Neural progenitor cell (in vitro differentiated cells): ENCODE data around the gene DNAAF5. TPM values are rescaled to one million over a fixed set of nuclear protein-coding genes. Genes with fewer than 3 reads are reported as not detected.

Experiments used
- DNase-seq: peaks from one replicate; pipeline ENCODE4 v3.0.0-alpha.2; 2016; ENCODE audit warnings: low spot score
- H2AFZ ChIP-seq: fragments of 200-600 bp; sonication (generic); replicated peaks from 2 replicates; pipeline ENCODE4 v1.6.1; 2016; ENCODE audit warnings: antibody characterized with exemption
- H3F3A ChIP-seq: fragments of 200-600 bp; sonication (generic); 2 replicates; pipeline ENCODE4 v1.6.1; 2016; ENCODE audit warnings: antibody characterized with exemption, low read depth
- H3K27ac ChIP-seq: fragments of 200-600 bp; sonication (generic); 2 replicates; pipeline ENCODE4 v1.5.1; 2016; ENCODE audit warnings: mild to moderate bottlenecking
- H3K27me3 ChIP-seq: fragments of 200-600 bp; sonication (generic); 2 replicates; pipeline ENCODE4 v1.6.1; 2016; ENCODE audit warnings: mild to moderate bottlenecking, moderate library complexity
- H3K36me3 ChIP-seq: fragments of 200-600 bp; sonication (generic); 2 replicates; pipeline ENCODE4 v1.5.1; 2016
- H3K4me1 ChIP-seq: fragments of 200-600 bp; sonication (generic); 2 replicates; pipeline ENCODE4 v1.6.1; 2016; ENCODE audit warnings: mixed run types
- H3K4me2 ChIP-seq: fragments of 200-600 bp; sonication (generic); 2 replicates; pipeline ENCODE4 v1.6.1; 2016
- H3K4me3 ChIP-seq: fragments of 200-600 bp; sonication (generic); 2 replicates; pipeline ENCODE4 v1.5.1; 2016
- H3K79me2 ChIP-seq: fragments of 200-600 bp; sonication (generic); 2 replicates; pipeline ENCODE4 v1.6.1; 2016; ENCODE audit warnings: low read depth
- H3K9ac ChIP-seq: fragments of 200-600 bp; sonication (generic); 2 replicates; pipeline ENCODE4 v1.6.1; 2016
- H3K9me3 ChIP-seq: fragments of 200-600 bp; sonication (generic); 2 replicates; pipeline ENCODE4 v1.5.1; 2016; ENCODE audit warnings: low read depth
- H4K20me1 ChIP-seq: fragments of 200-600 bp; sonication (generic); 2 replicates; pipeline ENCODE4 v1.6.1; 2016; ENCODE audit warnings: low read depth
- H3K27ac Mint-ChIP-seq: 3 replicates; pipeline ENCODE4 v1.8.0; 2021; ENCODE audit warnings: mixed read lengths
- H3K27me3 Mint-ChIP-seq: 2 replicates; pipeline ENCODE4 v1.8.0; 2022; ENCODE audit warnings: low read depth, mild to moderate bottlenecking, inconsistent platforms, moderate library complexity, mixed read lengths; ENCODE audit not compliant: insufficient read depth
- H3K36me3 Mint-ChIP-seq: 3 replicates; pipeline ENCODE4 v1.8.0; 2021; ENCODE audit warnings: mixed read lengths
- H3K4me1 Mint-ChIP-seq: 3 replicates; pipeline ENCODE4 v1.8.0; 2021; ENCODE audit warnings: mixed read lengths
- H3K4me3 Mint-ChIP-seq: 3 replicates; pipeline ENCODE4 v1.8.0; 2021; ENCODE audit warnings: mild to moderate bottlenecking, moderate library complexity, mixed read lengths
- H3K9me3 Mint-ChIP-seq: 3 replicates; pipeline ENCODE4 v1.8.0; 2020; ENCODE audit warnings: mixed read lengths
- EZH2 ChIP-seq: fragments of 200-600 bp; sonication (generic); IDR thresholded peaks from 2 replicates; pipeline ENCODE4 v1.6.1; 2017; ENCODE audit warnings: antibody characterized with exemption, mild to moderate bottlenecking, moderate library complexity
- EZH2phosphoT487 ChIP-seq: fragments of 200-600 bp; sonication (generic); IDR thresholded peaks from 2 replicates; pipeline ENCODE4 v1.6.1; 2017; ENCODE audit warnings: antibody characterized with exemption
- total RNA-seq: library from RNA; depleted of rRNA; stranded (reverse); fragments of >200 nt; gene quantifications from 2 replicates; pipeline ENCODE4 v1.2.3, GENCODE V29; 2015; ENCODE audit warnings: low replicate concordance
- TF ChIP-seq, protein P1 (sequence below): fragments of 200-600 bp; sonication (generic); IDR thresholded peaks from 2 replicates; pipeline ENCODE4 v1.5.1; 2017; ENCODE audit warnings: antibody characterized with exemption, mild to moderate bottlenecking

DNAAF5 gene
- total RNA-seq, 1 donor from 2014 or later, result 23.5 TPM

DNA sequence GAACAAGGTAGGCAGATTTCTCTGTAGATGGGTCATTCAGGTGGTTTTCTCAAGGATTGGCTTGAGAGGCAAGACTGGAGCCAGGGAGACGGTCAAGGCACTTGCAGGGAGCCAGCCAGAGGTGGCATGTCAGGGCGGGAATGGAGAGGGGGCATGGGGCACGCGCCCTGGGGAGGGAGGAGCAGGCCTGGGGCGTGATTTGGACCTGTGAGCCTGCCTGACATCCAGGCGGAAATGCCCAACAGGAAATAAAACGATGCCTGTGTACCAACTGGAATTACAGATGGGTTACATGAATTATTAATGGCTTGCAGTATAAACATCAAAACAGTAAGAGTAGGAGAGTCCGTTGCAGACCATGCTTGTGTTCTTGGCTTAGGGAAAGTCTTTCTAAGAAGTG is 97.2 kb downstream of the DNAAF5 start:
- H3K9ac ChIP-seq, result no peak overlapping the region
- Mint-ChIP-seq H3K27ac (peak overlapping the region; percentile 2), H3K36me3 (peaks cover 19% of the 10 kb centered on the region), H3K4me1 (peaks cover 23% of the 10 kb centered on the region), H3K4me3 (no peak overlapping the region), H3K27me3 (peaks cover 4% of the 10 kb centered on the region), H3K9me3 (peaks cover 4% of the 10 kb centered on the region)
- no peaks in the 10 kb centered on the region for H3F3A ChIP-seq
- no peak overlapping the region for H3K4me2 ChIP-seq
- H3K27me3 ChIP-seq, result no peaks in the 10 kb centered on the region
- no peak overlapping the region for H3K27ac ChIP-seq
- TF ChIP-seq, protein P1, sequence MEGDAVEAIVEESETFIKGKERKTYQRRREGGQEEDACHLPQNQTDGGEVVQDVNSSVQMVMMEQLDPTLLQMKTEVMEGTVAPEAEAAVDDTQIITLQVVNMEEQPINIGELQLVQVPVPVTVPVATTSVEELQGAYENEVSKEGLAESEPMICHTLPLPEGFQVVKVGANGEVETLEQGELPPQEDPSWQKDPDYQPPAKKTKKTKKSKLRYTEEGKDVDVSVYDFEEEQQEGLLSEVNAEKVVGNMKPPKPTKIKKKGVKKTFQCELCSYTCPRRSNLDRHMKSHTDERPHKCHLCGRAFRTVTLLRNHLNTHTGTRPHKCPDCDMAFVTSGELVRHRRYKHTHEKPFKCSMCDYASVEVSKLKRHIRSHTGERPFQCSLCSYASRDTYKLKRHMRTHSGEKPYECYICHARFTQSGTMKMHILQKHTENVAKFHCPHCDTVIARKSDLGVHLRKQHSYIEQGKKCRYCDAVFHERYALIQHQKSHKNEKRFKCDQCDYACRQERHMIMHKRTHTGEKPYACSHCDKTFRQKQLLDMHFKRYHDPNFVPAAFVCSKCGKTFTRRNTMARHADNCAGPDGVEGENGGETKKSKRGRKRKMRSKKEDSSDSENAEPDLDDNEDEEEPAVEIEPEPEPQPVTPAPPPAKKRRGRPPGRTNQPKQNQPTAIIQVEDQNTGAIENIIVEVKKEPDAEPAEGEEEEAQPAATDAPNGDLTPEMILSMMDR, result no peak
- TF ChIP-seq EZH2, result no peak
- no peak for TF ChIP-seq EZH2phosphoT487
- H2AFZ ChIP-seq, result no peak overlapping the region
- H3K79me2 ChIP-seq, result peaks cover 100% of the 10 kb centered on the region
- peaks cover 88% of the 10 kb centered on the region for H4K20me1 ChIP-seq
- H3K4me3 ChIP-seq, result no peak overlapping the region
- H3K9me3 ChIP-seq, result no peaks in the 10 kb centered on the region
- H3K4me1 ChIP-seq, result no peaks in the 10 kb centered on the region
- no peak for DNase-seq
- no peaks in the 10 kb centered on the region for H3K36me3 ChIP-seq

DNA sequence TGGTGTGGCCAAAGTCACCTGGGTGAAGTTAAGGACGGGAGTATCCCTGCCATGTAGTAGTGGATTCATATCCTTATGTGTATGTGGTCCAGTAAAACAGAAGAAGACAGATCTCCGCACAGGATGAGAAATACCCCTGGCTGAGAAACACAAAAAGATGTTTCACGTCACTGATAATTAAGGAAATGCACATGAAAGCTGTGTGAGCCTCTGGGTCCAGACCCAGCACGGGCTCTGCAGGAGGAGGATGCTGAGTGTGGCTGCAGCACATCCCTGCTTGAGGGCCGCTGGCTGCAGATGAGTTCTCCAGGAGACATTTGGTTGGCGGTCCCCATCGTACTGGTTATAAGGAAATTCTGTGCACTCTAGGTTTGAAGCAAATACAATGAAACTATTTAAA is 97.6 kb downstream of the DNAAF5 start:
- no peaks in the 10 kb centered on the region for H3F3A ChIP-seq
- TF ChIP-seq, protein P1, result no peak
- TF ChIP-seq EZH2phosphoT487 (no peak), EZH2 (no peak)
- no peak overlapping the region for H3K9ac ChIP-seq
- Mint-ChIP-seq H3K4me1 (peaks cover 22% of the 10 kb centered on the region), H3K27me3 (peaks cover 4% of the 10 kb centered on the region), H3K9me3 (peaks cover 2% of the 10 kb centered on the region), H3K4me3 (no peak overlapping the region), H3K27ac (peak overlapping the region; percentile 2), H3K36me3 (peaks cover 18% of the 10 kb centered on the region)
- no peaks in the 10 kb centered on the region for H3K36me3 ChIP-seq
- no peak for DNase-seq
- no peaks in the 10 kb centered on the region for H3K9me3 ChIP-seq
- no peaks in the 10 kb centered on the region for H3K27me3 ChIP-seq
- peaks cover 88% of the 10 kb centered on the region for H4K20me1 ChIP-seq
- peaks cover 100% of the 10 kb centered on the region for H3K79me2 ChIP-seq
- H3K4me3 ChIP-seq, result no peak overlapping the region
- H3K27ac ChIP-seq, result no peak overlapping the region
- no peak overlapping the region for H3K4me2 ChIP-seq
- no peaks in the 10 kb centered on the region for H3K4me1 ChIP-seq
- no peak overlapping the region for H2AFZ ChIP-seq

DNA sequence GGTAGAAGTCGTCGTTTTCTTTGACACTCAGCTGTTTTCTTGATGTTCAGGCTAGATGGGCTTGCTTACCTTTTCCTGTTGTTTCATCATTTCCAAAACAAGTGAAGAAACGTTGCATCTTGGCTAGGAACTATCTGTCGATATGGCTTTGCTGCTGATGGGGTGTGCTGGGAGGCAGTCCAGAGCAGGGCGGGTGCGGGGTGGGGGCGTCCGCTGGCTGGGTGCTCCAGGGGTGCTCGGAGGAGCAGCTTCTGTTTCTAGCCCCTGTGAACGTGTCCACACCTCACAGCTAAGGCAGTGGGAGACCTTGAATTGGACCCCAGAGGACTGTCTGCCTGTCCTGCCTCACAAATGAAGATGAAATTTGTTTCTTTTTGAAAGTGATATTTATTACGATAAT is 98.2 kb downstream of the DNAAF5 start:
- Histone ChIP-seq H4K20me1 (peaks cover 85% of the 10 kb centered on the region), H3K4me1 (no peaks in the 10 kb centered on the region), H3K27ac (no peak overlapping the region), H3K9ac (no peak overlapping the region), H3K36me3 (no peaks in the 10 kb centered on the region), H3K4me3 (no peak overlapping the region), H3K9me3 (no peaks in the 10 kb centered on the region), H3F3A (no peaks in the 10 kb centered on the region), H3K79me2 (peaks cover 100% of the 10 kb centered on the region), H3K4me2 (no peak overlapping the region), H2AFZ (no peak overlapping the region), H3K27me3 (no peaks in the 10 kb centered on the region)
- Mint-ChIP-seq H3K27me3 (peaks cover 4% of the 10 kb centered on the region), H3K9me3 (no peaks in the 10 kb centered on the region), H3K27ac (no peak overlapping the region), H3K4me3 (no peak overlapping the region), H3K4me1 (peaks cover 22% of the 10 kb centered on the region), H3K36me3 (peaks cover 14% of the 10 kb centered on the region)
- TF ChIP-seq EZH2 (no peak), EZH2phosphoT487 (no peak)
- TF ChIP-seq, protein P1, result no peak
- DNase-seq, result no peak
